Endothelial cell of umbilical vein (primary cell): Measurements from ENCODE around the gene OR2T12. TPM values are rescaled to one million over a fixed set of nuclear protein-coding genes. Genes with fewer than 3 reads are reported as not detected.

Experiments
- BruUV-seq: library from RNA; stranded (reverse); fragments of 400-500 nt; replicated peaks from 2 replicates; lab custom pipeline; 2021; lab: Mats Ljungman, UMichigan
- CTCF ChIA-PET: fragments of 300-600, 350-600 bp; sonication (Branson Sonifier 250); formaldehyde crosslinking; loops from one replicate; lab custom pipeline; 2021; ENCODE audit warnings: antibody characterized with exemption, inconsistent platforms; lab: Charles Lee
- POLR2A ChIA-PET: fragments of 300-600, 350-600 bp; sonication (Branson Sonifier 250); formaldehyde crosslinking; loops from one replicate; lab custom pipeline; 2021; ENCODE audit warnings: antibody characterized with exemption, inconsistent platforms; lab: Charles Lee
- DNase-seq: peaks from one replicate; pipeline ENCODE4 v3.0.0-alpha.2; 2011; ENCODE audit warnings: low read depth, low spot score
- FAIRE-seq: peaks from 2 replicates; lab custom pipeline; 2011; peaks lifted over from hg19 to GRCh38; lab: Jason Lieb, UNC
- H2AFZ ChIP-seq: 2 replicates; pipeline ENCODE4 v1.6.0; 2012; ENCODE audit warnings: low read depth, low read length, control low read depth, inconsistent platforms
- H3K27ac ChIP-seq: 2 replicates; pipeline ENCODE4 v1.5.1; 2011; ENCODE audit warnings: low read depth, mild to moderate bottlenecking, control low read depth, low read length, moderate library complexity; ENCODE audit not compliant: insufficient read depth
- H3K27me3 ChIP-seq, 2 experiments: 2 replicates each; pipeline versions ENCODE4 v1.6.0 to v1.6.1; 2011; ENCODE audit warnings: low read length in 2 of 2, mixed read lengths in 1 of 2; ENCODE audit not compliant: control insufficient read depth in 2 of 2, insufficient read depth in 2 of 2
- H3K36me3 ChIP-seq, 2 experiments: 2 replicates in 1 of 2; 3 replicates in 1 of 2; pipeline ENCODE4 v1.5.1; 2011; ENCODE audit warnings: low read length in 2 of 2, mild to moderate bottlenecking in 1 of 2, moderate library complexity in 1 of 2; ENCODE audit not compliant: control insufficient read depth in 2 of 2, insufficient read depth in 2 of 2; ENCODE audit errors: extremely low read depth in 1 of 2
- H3K4me1 ChIP-seq: 3 replicates; pipeline ENCODE4 v1.5.1; 2011; ENCODE audit warnings: mild to moderate bottlenecking, low read length; ENCODE audit not compliant: control insufficient read depth, insufficient read depth; ENCODE audit errors: extremely low read depth
- H3K4me2 ChIP-seq: 2 replicates; pipeline ENCODE4 v1.6.1; 2011; ENCODE audit warnings: low read length, control low read depth, mixed read lengths; ENCODE audit not compliant: insufficient read depth
- H3K4me3 ChIP-seq, 3 experiments: fragments of 200-600 bp in 1 of 3; sonication (generic), shearing (Covaris generic) in 1 of 3; replicated peaks in 1 of 3; 2 replicates each; pipeline ENCODE4 v1.5.1; 2011 to 2016; ENCODE audit warnings: control low read depth in 3 of 3, low read length in 3 of 3, mild to moderate bottlenecking in 2 of 3, inconsistent platforms in 1 of 3, low read depth in 1 of 3, moderate library complexity in 1 of 3; ENCODE audit not compliant: insufficient read depth in 1 of 3
- H3K79me2 ChIP-seq: 2 replicates; pipeline ENCODE4 v1.6.0; 2012; ENCODE audit warnings: low read length, inconsistent platforms; ENCODE audit not compliant: control insufficient read depth, insufficient read depth
- H3K9ac ChIP-seq: replicated peaks from 2 replicates; pipeline ENCODE3; 2011; ENCODE audit warnings: low read length, control low read depth; ENCODE audit not compliant: insufficient read depth; ENCODE audit errors: extremely low read depth
- H3K9me1 ChIP-seq: replicated peaks from 3 replicates; pipeline ENCODE4 v1.6.0; 2011; ENCODE audit warnings: mild to moderate bottlenecking, low read length; ENCODE audit not compliant: control insufficient read depth, insufficient read depth; ENCODE audit errors: extremely low read depth
- H3K9me3 ChIP-seq: replicated peaks from 2 replicates; pipeline ENCODE4 v1.5.1; 2012; ENCODE audit warnings: low read length, inconsistent platforms; ENCODE audit not compliant: control insufficient read depth, insufficient read depth
- H4K20me1 ChIP-seq: replicated peaks from 2 replicates; pipeline ENCODE3; 2011; ENCODE audit warnings: mild to moderate bottlenecking, low read length; ENCODE audit not compliant: control insufficient read depth, insufficient read depth; ENCODE audit errors: extremely low read depth
- FOS ChIP-seq: IDR thresholded peaks from 2 replicates; pipeline ENCODE4 v1.6.1; 2011; ENCODE audit warnings: mild to moderate bottlenecking, low read length, moderate library complexity, borderline replicate concordance; ENCODE audit not compliant: insufficient read depth
- POLR2AphosphoS5 ChIP-seq: IDR thresholded peaks from 2 replicates; pipeline ENCODE4 v1.6.1; 2012; ENCODE audit warnings: low read depth, mild to moderate bottlenecking, control low read depth, low read length, moderate library complexity; ENCODE audit not compliant: insufficient read depth
- dilution Hi-C: fragments of 300-500 bp; cut with MboI; formaldehyde crosslinking; loops from one replicate; pipeline ENCODE4 v1.15.0; 2019; ENCODE audit warnings: low sequenced_read_pairs; ENCODE audit not compliant: extremely low pct_ligation_motif_present
- intact Hi-C: fragments of 100-400 bp; cut with micrococcal nuclease; formaldehyde crosslinking; loops from one replicate; pipeline ENCODE4 v1.10.0; 2022
- polyA plus RNA-seq, 4 experiments: library from polyadenylated mRNA; depleted of rRNA in 3 of 4; stranded (reverse) in 3 of 4; unstranded in 1 of 4; fragments of >200 nt; gene quantifications; 2 replicates each; pipeline versions ENCODE4 v1.2.1 to v1.2.3, GENCODE V29; 2011 to 2012; ENCODE audit warnings: missing spikeins in 1 of 4
- total RNA-seq: library from RNA; stranded (reverse); gene quantifications from 2 replicates; pipeline ENCODE4 v1.2.3, GENCODE V29; 2021

The OR2T12 gene
- total and polyA plus RNA-seq, 2 donors (not counting 3 experiments of a cell fraction or from before 2014, with no cell fraction given) = not detected

- intact Hi-C loops (no loop called here), dilution Hi-C loops (no loop called here)
- Histone ChIP-seq H3K36me3 (no peaks in the 10 kb centered on the region), H2AFZ (no peak within 1 kb of the TSS), H3K9ac (no peak within 1 kb of the TSS), H3K4me2 (no peak within 1 kb of the TSS), H3K9me1 (no peaks in the 10 kb centered on the region), H3K79me2 (no peaks in the 10 kb centered on the region), H3K9me3 (peaks cover 1% of the 10 kb centered on the region), H3K4me3 (no peak within 1 kb of the TSS), H3K27ac (no peak within 1 kb of the TSS), H3K4me1 (no peaks in the 10 kb centered on the region), H4K20me1 (no peaks in the 10 kb centered on the region), H3K27me3 (no peaks in the 10 kb centered on the region)
- TF ChIP-seq FOS = no peak
- no peak for DNase-seq
- FAIRE-seq = no peak
- ChIA-PET POLR2A (no interaction called here), CTCF (no interaction called here)
- no TSS peak for BruUV-seq
Observed at GRCh38 chr1:248348475-248348874, 45.3 kb upstream of the OR2T12 start, which contains the start of gene OR14C36. TSS of gene OR14C36 (plus strand) at chr1:248348775. CDS start at chr1:248348775, 0 bp downstream.

- Histone ChIP-seq H3K36me3 (no peaks in the 10 kb centered on the region), H3K9ac (no peak overlapping the region), H3K79me2 (no peaks in the 10 kb centered on the region), H2AFZ (no peak overlapping the region), H3K4me2 (no peak overlapping the region), H3K4me1 (no peaks in the 10 kb centered on the region), H3K4me3 (no peak overlapping the region), H3K9me3 (no peaks in the 10 kb centered on the region), H3K27me3 (no peaks in the 10 kb centered on the region), H4K20me1 (no peaks in the 10 kb centered on the region), H3K27ac (no peak overlapping the region), H3K9me1 (no peaks in the 10 kb centered on the region)
- BruUV-seq = no TSS peak
- TF ChIP-seq POLR2AphosphoS5 = no peak
- POLR2A ChIA-PET = no interaction called here
- intact Hi-C loops = no loop called here
- DNase-seq (no peak), FAIRE-seq (no peak)
- CTCF ChIA-PET = no interaction called here
- dilution Hi-C loops = no loop called here
Observed at GRCh38 chr1:248343451-248343850, 40.2 kb upstream of the OR2T12 start.
